Natural killer cell treated with Interleukin-12 subunit alpha and Interleukin-12 subunit beta and Interleukin-15 and Interleukin-18, amount 100 ng/mL, for 72 hours (primary cell): ENCODE results near the gene OR14A2. TPM values are rescaled to one million over a fixed set of nuclear protein-coding genes. Genes with fewer than 3 reads are reported as not detected.
"Not testable (repeated sequence)": the region's sequence is repeated elsewhere in the genome, so short reads cannot be mapped to it uniquely, and the experiment has no call there.

ENCODE experiments used
- ATAC-seq, 2 donors: fragments of 150-1000 bp; cut with Tn5 transposase in 1 of 2; sonication (Bioruptor Pico), chemical (Tn5 transposase) in 1 of 2; 2 replicates each; pipeline ENCODE4 v1.10.0; 2021
- DNase-seq: peaks from one replicate; pipeline ENCODE4 v3.0.0; 2022; ENCODE audit warnings: low spot score
- H3K27ac Mint-ChIP-seq, 2 donors: 1 replicate in 1 of 2; 2 replicates in 1 of 2; pipeline ENCODE4 v1.8.0; 2022; ENCODE audit warnings: mixed read lengths in 2 of 2, mild to moderate bottlenecking in 1 of 2, moderate library complexity in 1 of 2
- H3K27me3 Mint-ChIP-seq, 2 donors: 1 replicate in 1 of 2; 2 replicates in 1 of 2; pipeline ENCODE4 v1.8.0; 2022; ENCODE audit warnings: mixed read lengths in 2 of 2
- H3K36me3 Mint-ChIP-seq: one replicate; pipeline ENCODE4 v1.8.0; 2022; ENCODE audit warnings: mixed read lengths
- H3K4me1 Mint-ChIP-seq, 2 donors: 1 replicate in 1 of 2; 2 replicates in 1 of 2; pipeline ENCODE4 v1.8.0; 2022; ENCODE audit warnings: low read depth in 2 of 2, mixed read lengths in 2 of 2, mild to moderate bottlenecking in 1 of 2
- H3K4me3 Mint-ChIP-seq: one replicate; pipeline ENCODE4 v1.8.0; 2022; ENCODE audit warnings: mixed read lengths
- H3K9me3 Mint-ChIP-seq: 2 replicates; pipeline ENCODE4 v1.8.0; 2022; ENCODE audit warnings: mixed read lengths
- total RNA-seq, 2 donors: library from RNA; stranded (reverse); gene quantifications; one replicate each; pipeline ENCODE4 v1.2.3, GENCODE V29; 2022

The OR14A2 gene
- total RNA-seq, result not detected

GRCh38 chr1:247748041-247748440 is at the start of gene OR14A2:
Gene OR14A2 (minus strand): TSS chr1:247748141.
- Mint-ChIP-seq H3K27me3 (no peaks in the 10 kb centered on the region), H3K36me3 (no peaks in the 10 kb centered on the region), H3K4me3 (no peak within 1 kb of the TSS), H3K4me1 (no peaks in the 10 kb centered on the region), H3K27ac (no peak within 1 kb of the TSS), H3K9me3 (peaks cover 8% of the 10 kb centered on the region)
- DNase-seq (no peak), ATAC-seq (no peak)

- no peaks in the 10 kb centered on the region for H3K27me3 Mint-ChIP-seq
- H3K4me3 Mint-ChIP-seq, result no peak overlapping the region
- H3K27ac Mint-ChIP-seq, result no peak overlapping the region
- H3K36me3 Mint-ChIP-seq, result no peaks in the 10 kb centered on the region
- H3K9me3 Mint-ChIP-seq, result peaks cover 9% of the 10 kb centered on the region
- DNase-seq, result no peak
- H3K4me1 Mint-ChIP-seq, result no peaks in the 10 kb centered on the region
- no peak for ATAC-seq
Measured at GRCh38 chr1:247797518-247797917, 49.6 kb upstream of the OR14A2 start.

- Mint-ChIP-seq H3K27ac (no peak overlapping the region), H3K4me1 (no peaks in the 10 kb centered on the region), H3K36me3 (no peaks in the 10 kb centered on the region), H3K9me3 (no peaks in the 10 kb centered on the region), H3K4me3 (no peak overlapping the region), H3K27me3 (no peaks in the 10 kb centered on the region)
- ATAC-seq, result no peak
- no peak for DNase-seq
Measured at GRCh38 chr1:247769603-247770002, 21.7 kb upstream of the OR14A2 start.

- no peak for DNase-seq
- Mint-ChIP-seq H3K36me3 (no peaks in the 10 kb centered on the region), H3K9me3 (peaks cover 6% of the 10 kb centered on the region), H3K27me3 (no peaks in the 10 kb centered on the region), H3K4me1 (no peaks in the 10 kb centered on the region), H3K27ac (no peak within 1 kb of the TSS), H3K4me3 (no peak within 1 kb of the TSS)
- ATAC-seq, result no peak
Measured at GRCh38 chr1:247760456-247760855, 12.5 kb upstream of the OR14A2 start, which contains the start of gene OR1C1. Gene OR1C1 (minus strand): TSS chr1:247760556. CDS start chr1:247758406, 2,150 bp downstream.

GRCh38 chr1:247754311-247754710 is 6.4 kb upstream of the OR14A2 start:
- H3K27ac Mint-ChIP-seq, DNase-seq, H3K27me3 Mint-ChIP-seq, H3K36me3 Mint-ChIP-seq, H3K4me1 Mint-ChIP-seq, ATAC-seq, H3K4me3 Mint-ChIP-seq: not testable (repeated sequence)
- H3K9me3 Mint-ChIP-seq, result peaks cover 14% of the 10 kb centered on the region

GRCh38 chr1:247749870-247750269 is 1.9 kb upstream of the OR14A2 start:
- Mint-ChIP-seq H3K27ac (no peak overlapping the region), H3K27me3 (no peaks in the 10 kb centered on the region), H3K36me3 (no peaks in the 10 kb centered on the region), H3K4me1 (no peaks in the 10 kb centered on the region), H3K4me3 (no peak overlapping the region), H3K9me3 (peaks cover 8% of the 10 kb centered on the region)
- ATAC-seq, result peak; percentile 20 to 51
- no peak for DNase-seq

- Mint-ChIP-seq H3K9me3 (peaks cover 8% of the 10 kb centered on the region), H3K4me3 (no peak overlapping the region), H3K36me3 (no peaks in the 10 kb centered on the region), H3K4me1 (no peaks in the 10 kb centered on the region), H3K27ac (no peak overlapping the region), H3K27me3 (no peaks in the 10 kb centered on the region)
- ATAC-seq (no peak), DNase-seq (no peak)
Measured at GRCh38 chr1:247747616-247748015, 325 bp downstream of the OR14A2 start.

GRCh38 chr1:247746391-247746935 is 1.5 kb downstream of the OR14A2 start:
- Mint-ChIP-seq H3K27ac (no peak overlapping the region), H3K27me3 (no peaks in the 10 kb centered on the region), H3K4me3 (no peak overlapping the region), H3K9me3 (peaks cover 8% of the 10 kb centered on the region), H3K36me3 (no peaks in the 10 kb centered on the region), H3K4me1 (no peaks in the 10 kb centered on the region)
- no peak for DNase-seq
- ATAC-seq, result no peak

- not testable (repeated sequence) for H3K4me1 Mint-ChIP-seq, H3K36me3 Mint-ChIP-seq
Measured at GRCh38 chr1:247742215-247742760, 5.7 kb downstream of the OR14A2 start.

GRCh38 chr1:247741756-247742155 is 6.2 kb downstream of the OR14A2 start:
- ATAC-seq, result no peak

More at GRCh38 chr1:247742215-247742760, 5.7 kb downstream of the OR14A2 start:
- not testable (repeated sequence) for ATAC-seq, H3K4me3 Mint-ChIP-seq, H3K9me3 Mint-ChIP-seq, H3K27ac Mint-ChIP-seq, DNase-seq, H3K27me3 Mint-ChIP-seq

GRCh38 chr1:247740721-247741120 is 7.2 kb downstream of the OR14A2 start:
- no peak for DNase-seq
- Mint-ChIP-seq H3K4me3 (no peak overlapping the region), H3K4me1 (no peaks in the 10 kb centered on the region), H3K9me3 (no peaks in the 10 kb centered on the region), H3K27ac (no peak overlapping the region), H3K27me3 (no peaks in the 10 kb centered on the region), H3K36me3 (no peaks in the 10 kb centered on the region)
- no peak for ATAC-seq

More at GRCh38 chr1:247741756-247742155, 6.2 kb downstream of the OR14A2 start:
- DNase-seq, result no peak
- Mint-ChIP-seq H3K36me3 (no peaks in the 10 kb centered on the region), H3K4me3 (no peak overlapping the region), H3K4me1 (no peaks in the 10 kb centered on the region), H3K9me3 (no peaks in the 10 kb centered on the region), H3K27ac (no peak overlapping the region), H3K27me3 (no peaks in the 10 kb centered on the region)

GRCh38 chr1:247738315-247738714 is 9.6 kb downstream of the OR14A2 start, which contains the start of gene OR14K1:
Gene OR14K1 (plus strand): TSS chr1:247738615. CDS start chr1:247738615, 0 bp downstream.
- Mint-ChIP-seq H3K4me3 (no peak within 1 kb of the TSS), H3K36me3 (no peaks in the 10 kb centered on the region), H3K9me3 (peaks cover 3% of the 10 kb centered on the region), H3K27me3 (no peaks in the 10 kb centered on the region), H3K4me1 (no peaks in the 10 kb centered on the region), H3K27ac (no peak within 1 kb of the TSS)
- ATAC-seq, result no peak
- DNase-seq, result no peak

- DNase-seq (no peak), ATAC-seq (no peak)
- Mint-ChIP-seq H3K9me3 (peaks cover 8% of the 10 kb centered on the region), H3K4me3 (no peak overlapping the region), H3K27me3 (no peaks in the 10 kb centered on the region), H3K36me3 (no peaks in the 10 kb centered on the region), H3K4me1 (no peaks in the 10 kb centered on the region), H3K27ac (no peak overlapping the region)
Measured at GRCh38 chr1:247721222-247721621, 26.7 kb downstream of the OR14A2 start.

- Mint-ChIP-seq H3K36me3 (no peaks in the 10 kb centered on the region), H3K4me3 (no peak within 1 kb of the TSS), H3K27ac (no peak within 1 kb of the TSS), H3K9me3 (peaks cover 4% of the 10 kb centered on the region), H3K4me1 (no peaks in the 10 kb centered on the region), H3K27me3 (no peaks in the 10 kb centered on the region)
- ATAC-seq (no peak), DNase-seq (no peak)
Measured at GRCh38 chr1:247716546-247716945, 31.4 kb downstream of the OR14A2 start, which contains the start of gene OR6F1. Gene OR6F1 (minus strand): TSS chr1:247716646. CDS start chr1:247712755, 3,891 bp downstream.
